Right lobe of liver (tissue), 4 donors: ENCODE measurements around the gene TMEM87B.

Source experiments
- POLR2A ChIP-seq: fragments of 450-650 bp; IDR thresholded peaks from one replicate; pipeline ENCODE4 v1.6.1; 2017; ENCODE audit warnings: antibody characterized with exemption, mild to moderate bottlenecking
- TF ChIP-seq, protein P1 (sequence below), 4 donors: fragments of 200-600 bp in 3 of 4; fragments of 450-650 bp in 1 of 4; IDR thresholded peaks; one replicate each; pipeline versions ENCODE4 v1.5.1 to v1.8.0; 2016 to 2022; ENCODE audit warnings: antibody characterized with exemption in 4 of 4, mild to moderate bottlenecking in 2 of 4
- donor health status: DM: no; HTN: no; CAD: no.
- donor health status: DM: no; HTN: no; CAD: no.
- donor health status: DM: no; HTN: yes; CAD: no.

DNA sequence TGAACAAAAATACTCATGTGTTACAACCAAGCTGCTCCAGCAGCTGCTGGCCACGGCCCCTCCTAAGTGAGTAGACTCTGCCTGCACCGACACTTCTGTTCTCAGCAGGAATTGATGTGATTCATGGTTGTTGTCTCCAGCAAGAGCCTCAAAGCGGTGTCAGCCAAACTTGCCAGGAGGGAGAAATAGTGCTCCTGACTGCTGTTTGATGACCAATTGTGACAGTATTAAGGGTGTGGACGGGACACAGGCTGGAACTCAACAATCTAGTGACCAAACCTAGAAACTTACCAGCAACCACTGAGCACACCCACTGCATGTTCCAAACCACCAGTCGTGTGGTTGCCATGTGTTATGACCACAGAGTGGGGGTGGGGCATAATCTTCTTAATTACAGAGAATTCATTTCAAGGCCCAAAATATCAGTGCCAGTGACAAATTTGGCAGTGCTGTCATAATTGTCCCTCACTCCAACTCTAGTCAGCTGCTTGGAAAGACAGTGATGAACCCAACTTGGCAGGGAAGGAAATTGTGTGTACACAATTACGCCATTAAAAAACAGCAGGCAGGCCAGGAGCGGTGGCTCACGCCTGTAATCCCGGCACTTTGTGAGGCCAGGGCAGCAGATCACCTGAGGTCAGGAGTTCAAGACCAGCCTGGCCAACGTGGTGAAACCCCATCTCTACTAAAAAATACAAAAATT is 113.5 kb downstream of the TMEM87B start:
- TF ChIP-seq, protein P1, sequence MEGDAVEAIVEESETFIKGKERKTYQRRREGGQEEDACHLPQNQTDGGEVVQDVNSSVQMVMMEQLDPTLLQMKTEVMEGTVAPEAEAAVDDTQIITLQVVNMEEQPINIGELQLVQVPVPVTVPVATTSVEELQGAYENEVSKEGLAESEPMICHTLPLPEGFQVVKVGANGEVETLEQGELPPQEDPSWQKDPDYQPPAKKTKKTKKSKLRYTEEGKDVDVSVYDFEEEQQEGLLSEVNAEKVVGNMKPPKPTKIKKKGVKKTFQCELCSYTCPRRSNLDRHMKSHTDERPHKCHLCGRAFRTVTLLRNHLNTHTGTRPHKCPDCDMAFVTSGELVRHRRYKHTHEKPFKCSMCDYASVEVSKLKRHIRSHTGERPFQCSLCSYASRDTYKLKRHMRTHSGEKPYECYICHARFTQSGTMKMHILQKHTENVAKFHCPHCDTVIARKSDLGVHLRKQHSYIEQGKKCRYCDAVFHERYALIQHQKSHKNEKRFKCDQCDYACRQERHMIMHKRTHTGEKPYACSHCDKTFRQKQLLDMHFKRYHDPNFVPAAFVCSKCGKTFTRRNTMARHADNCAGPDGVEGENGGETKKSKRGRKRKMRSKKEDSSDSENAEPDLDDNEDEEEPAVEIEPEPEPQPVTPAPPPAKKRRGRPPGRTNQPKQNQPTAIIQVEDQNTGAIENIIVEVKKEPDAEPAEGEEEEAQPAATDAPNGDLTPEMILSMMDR (IDR thresholded peaks at IDR 0.05): no peak
- no peak for TF ChIP-seq POLR2A
